Measurements from ENCODE around the gene ERCC2. TPM values are rescaled to one million over a fixed set of nuclear protein-coding genes. Genes with fewer than 3 reads are reported as not detected.

ERCC2 gene
- polyA plus RNA-seq, 1 donor (not counting 4 experiments of a cell fraction or from before 2014, with no cell fraction given) = 27.6 TPM

GRCh38 chr19:45419396-45419795 is 49.0 kb upstream of the ERCC2 start:
- Histone ChIP-seq H3K4me2 (ENCODE audit: control insufficient read depth, extremely low read depth, insufficient read depth, low read depth, low read length) (no peak overlapping the region), H3K4me1 (ENCODE audit: control insufficient read depth, extremely low read depth, insufficient read depth, low read length) (peaks cover 20% of the 10 kb centered on the region), H3K79me2 (ENCODE audit: control insufficient read depth, insufficient read depth, low read length) (peaks cover 61% of the 10 kb centered on the region), H3K9me3 (ENCODE audit: control insufficient read depth, low read depth, low read length) (no peaks in the 10 kb centered on the region), H3K36me3 (ENCODE audit: control insufficient read depth in 2 of 2, extremely low read depth in 1 of 2, insufficient read depth in 2 of 2, low read length in 2 of 2) (peaks cover 42 to 46% of the 10 kb centered on the region in 2 experiments), H3K27ac (ENCODE audit: control insufficient read depth, insufficient read depth, low read length) (no peak overlapping the region), H2AFZ (ENCODE audit: control insufficient read depth, low read length) (no peak overlapping the region), H4K20me1 (ENCODE audit: control insufficient read depth, extremely low read depth, insufficient read depth, low read length) (no peaks in the 10 kb centered on the region), H3K27me3 (ENCODE audit: control insufficient read depth, extremely low read depth, insufficient read depth, low read length) (no peaks in the 10 kb centered on the region), H3K9me1 (ENCODE audit: control insufficient read depth, extremely low read depth, insufficient read depth, low read length) (no peaks in the 10 kb centered on the region), H3K9ac (ENCODE audit: control insufficient read depth, extremely low read depth, insufficient read depth, low read length) (no peak overlapping the region), H3K4me3 (ENCODE audit: control insufficient read depth in 2 of 3, extremely low read depth in 1 of 3, insufficient read depth in 2 of 3, low read depth in 1 of 3, low read length in 3 of 3) (no peak overlapping the region)
- FAIRE-seq (no peak), DNase-seq (ENCODE audit: low read depth, low spot score) (no peak)
- TF ChIP-seq CTCF (optimal IDR thresholded peaks at IDR 0.05 in 1 of 3, IDR thresholded peaks at IDR 0.05 in 1 of 3, conservative IDR thresholded peaks at IDR 0.05 in 1 of 3; ENCODE audit: extremely low read depth in 1 of 3, insufficient read depth in 2 of 3, low read length in 3 of 3) (no peak), EZH2 (IDR thresholded peaks at IDR 0.05; ENCODE audit: low read length) (no peak)
- dilution Hi-C loops (cut with MboI; ENCODE audit: extremely low pct_ligation_motif_present, low sequenced_read_pairs) = no loop called here

- DNase-seq (ENCODE audit: low read depth, low spot score) (no peak), FAIRE-seq (no peak)
- Histone ChIP-seq H3K27me3 (ENCODE audit: control insufficient read depth, extremely low read depth, insufficient read depth, low read length) (no peaks in the 10 kb centered on the region), H4K20me1 (ENCODE audit: control insufficient read depth, extremely low read depth, insufficient read depth, low read length) (no peaks in the 10 kb centered on the region), H3K4me1 (ENCODE audit: control insufficient read depth, extremely low read depth, insufficient read depth, low read length) (peaks cover 16% of the 10 kb centered on the region), H3K9ac (ENCODE audit: control insufficient read depth, extremely low read depth, insufficient read depth, low read length) (no peak overlapping the region), H3K36me3 (ENCODE audit: control insufficient read depth in 2 of 2, extremely low read depth in 1 of 2, insufficient read depth in 2 of 2, low read length in 2 of 2) (peaks cover 44 to 52% of the 10 kb centered on the region in 2 experiments), H3K9me3 (ENCODE audit: control insufficient read depth, low read depth, low read length) (no peaks in the 10 kb centered on the region), H3K4me3 (ENCODE audit: control insufficient read depth in 2 of 3, extremely low read depth in 1 of 3, insufficient read depth in 2 of 3, low read depth in 1 of 3, low read length in 3 of 3) (no peak overlapping the region), H2AFZ (ENCODE audit: control insufficient read depth, low read length) (no peak overlapping the region), H3K27ac (ENCODE audit: control insufficient read depth, insufficient read depth, low read length) (no peak overlapping the region), H3K79me2 (ENCODE audit: control insufficient read depth, insufficient read depth, low read length) (peaks cover 64% of the 10 kb centered on the region), H3K9me1 (ENCODE audit: control insufficient read depth, extremely low read depth, insufficient read depth, low read length) (no peaks in the 10 kb centered on the region), H3K4me2 (ENCODE audit: control insufficient read depth, extremely low read depth, insufficient read depth, low read depth, low read length) (no peak overlapping the region)
- dilution Hi-C loops (cut with MboI; ENCODE audit: extremely low pct_ligation_motif_present, low sequenced_read_pairs) = no loop called here
- TF ChIP-seq CTCF (optimal IDR thresholded peaks at IDR 0.05 in 1 of 3, IDR thresholded peaks at IDR 0.05 in 1 of 3, conservative IDR thresholded peaks at IDR 0.05 in 1 of 3; ENCODE audit: extremely low read depth in 1 of 3, insufficient read depth in 2 of 3, low read length in 3 of 3) (no peak), EZH2 (IDR thresholded peaks at IDR 0.05; ENCODE audit: low read length) (no peak)
These were observed 48.4 kb upstream of the ERCC2 start for GRCh38 chr19:45418802-45419201.

All from keratinocyte (primary cell).